ENCODE data around the gene DMD. TPM values are rescaled to one million over a fixed set of nuclear protein-coding genes. Genes with fewer than 3 reads are reported as not detected.

DMD gene
- total RNA-seq, 1 donor from 2014 or later: 22.2 TPM

DNA sequence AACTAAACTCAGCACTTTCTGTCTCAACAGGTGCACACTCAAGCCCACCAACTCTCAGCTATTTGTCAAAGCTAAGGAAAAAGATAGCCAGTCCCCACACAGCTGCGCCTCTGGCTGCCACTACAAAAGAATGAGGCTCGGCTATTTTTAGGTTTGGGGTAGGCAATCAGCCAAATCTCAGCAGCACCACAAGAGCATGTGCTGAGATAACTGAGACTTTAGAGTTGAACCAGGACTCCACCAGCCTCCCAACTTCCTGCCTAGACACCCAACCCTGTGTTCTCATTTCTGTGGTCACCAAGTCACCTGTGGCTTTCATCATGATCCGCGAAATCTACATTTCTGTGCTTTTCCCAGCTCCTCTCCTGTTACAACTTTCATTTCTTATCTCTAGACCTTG, 28.0 kb downstream of the DMD start:
- no peaks in the 10 kb centered on the region for H3K79me2 ChIP-seq (ENCODE audit: insufficient read depth, low read length)
- FAIRE-seq (no peak), DNase-seq (ENCODE audit: low read depth) (peak; percentile 8)
- H2AFZ ChIP-seq (ENCODE audit: low read depth, low read length): no peak overlapping the region
- no peaks in the 10 kb centered on the region for H3K27me3 ChIP-seq (ENCODE audit: insufficient read depth, low read length)
- peak overlapping the region; percentile 19 for H3K4me2 ChIP-seq (ENCODE audit: low read length)
- peaks cover 7% of the 10 kb centered on the region for H3K4me1 Mint-ChIP-seq (ENCODE audit: low read depth, unreplicated experiment)
- H3K27me3 Mint-ChIP-seq (ENCODE audit: low read depth, unreplicated experiment): no peaks in the 10 kb centered on the region
- no peaks in the 10 kb centered on the region for H3K9me3 ChIP-seq (ENCODE audit: insufficient read depth, low read depth, low read length)
- H3K27ac Mint-ChIP-seq (ENCODE audit: unreplicated experiment): no peak overlapping the region
- H3K36me3 Mint-ChIP-seq (ENCODE audit: low read depth, unreplicated experiment): no peaks in the 10 kb centered on the region
- H3K9me3 Mint-ChIP-seq (ENCODE audit: unreplicated experiment): no peaks in the 10 kb centered on the region
- no peaks in the 10 kb centered on the region for H4K20me1 ChIP-seq (ENCODE audit: insufficient read depth, low read length)
- no peak overlapping the region for H3K9ac ChIP-seq (ENCODE audit: low read length)
- no peak overlapping the region for H3K4me3 Mint-ChIP-seq (ENCODE audit: unreplicated experiment)
- no peaks in the 10 kb centered on the region for H3K36me3 ChIP-seq (ENCODE audit: insufficient read depth, low read length)
- H3K27ac ChIP-seq (ENCODE audit: low read depth, low read length): no peak overlapping the region
- no peaks in the 10 kb centered on the region for H3K4me1 ChIP-seq (ENCODE audit: insufficient read depth, low read length)
- H3K4me3 ChIP-seq (ENCODE audit: insufficient read depth, low read depth, low read length): no peak overlapping the region
- TF ChIP-seq, protein P1, sequence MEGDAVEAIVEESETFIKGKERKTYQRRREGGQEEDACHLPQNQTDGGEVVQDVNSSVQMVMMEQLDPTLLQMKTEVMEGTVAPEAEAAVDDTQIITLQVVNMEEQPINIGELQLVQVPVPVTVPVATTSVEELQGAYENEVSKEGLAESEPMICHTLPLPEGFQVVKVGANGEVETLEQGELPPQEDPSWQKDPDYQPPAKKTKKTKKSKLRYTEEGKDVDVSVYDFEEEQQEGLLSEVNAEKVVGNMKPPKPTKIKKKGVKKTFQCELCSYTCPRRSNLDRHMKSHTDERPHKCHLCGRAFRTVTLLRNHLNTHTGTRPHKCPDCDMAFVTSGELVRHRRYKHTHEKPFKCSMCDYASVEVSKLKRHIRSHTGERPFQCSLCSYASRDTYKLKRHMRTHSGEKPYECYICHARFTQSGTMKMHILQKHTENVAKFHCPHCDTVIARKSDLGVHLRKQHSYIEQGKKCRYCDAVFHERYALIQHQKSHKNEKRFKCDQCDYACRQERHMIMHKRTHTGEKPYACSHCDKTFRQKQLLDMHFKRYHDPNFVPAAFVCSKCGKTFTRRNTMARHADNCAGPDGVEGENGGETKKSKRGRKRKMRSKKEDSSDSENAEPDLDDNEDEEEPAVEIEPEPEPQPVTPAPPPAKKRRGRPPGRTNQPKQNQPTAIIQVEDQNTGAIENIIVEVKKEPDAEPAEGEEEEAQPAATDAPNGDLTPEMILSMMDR (IDR thresholded peaks at IDR 0.05; ENCODE audit: insufficient read depth, low read depth, low read length): no peak
- TF ChIP-seq EZH2 (IDR thresholded peaks at IDR 0.05; ENCODE audit: insufficient read depth, low read length): no peak

DNA sequence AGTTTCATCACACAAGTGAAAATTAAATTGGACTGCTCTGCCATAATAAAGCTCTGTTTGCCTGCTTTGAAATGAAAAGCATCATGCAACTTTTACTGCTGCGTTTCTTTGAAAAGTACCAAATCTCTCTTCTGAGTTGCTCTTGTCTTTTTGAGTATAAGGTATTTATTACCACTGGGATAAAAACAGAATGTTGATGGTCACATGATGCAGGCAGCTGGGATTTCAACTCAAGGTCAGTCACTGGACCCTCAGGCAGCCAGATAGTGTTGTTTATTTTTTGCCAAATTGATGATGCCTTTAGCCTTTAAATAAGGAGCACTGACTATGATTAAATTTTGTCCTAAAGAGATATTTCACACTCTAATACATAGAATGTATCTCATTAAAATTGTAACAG, 32.7 kb downstream of the DMD start:
- Histone ChIP-seq H3K27me3 (ENCODE audit: insufficient read depth, low read length) (no peaks in the 10 kb centered on the region), H3K9me3 (ENCODE audit: insufficient read depth, low read depth, low read length) (no peaks in the 10 kb centered on the region), H4K20me1 (ENCODE audit: insufficient read depth, low read length) (no peaks in the 10 kb centered on the region), H3K27ac (ENCODE audit: low read depth, low read length) (no peak overlapping the region), H3K4me1 (ENCODE audit: insufficient read depth, low read length) (no peaks in the 10 kb centered on the region), H3K9ac (ENCODE audit: low read length) (no peak overlapping the region), H2AFZ (ENCODE audit: low read depth, low read length) (no peak overlapping the region), H3K36me3 (ENCODE audit: insufficient read depth, low read length) (no peaks in the 10 kb centered on the region), H3K4me3 (ENCODE audit: insufficient read depth, low read depth, low read length) (no peak overlapping the region), H3K4me2 (ENCODE audit: low read length) (no peak overlapping the region), H3K79me2 (ENCODE audit: insufficient read depth, low read length) (no peaks in the 10 kb centered on the region)
- Mint-ChIP-seq H3K27ac (ENCODE audit: unreplicated experiment) (no peak overlapping the region), H3K36me3 (ENCODE audit: low read depth, unreplicated experiment) (no peaks in the 10 kb centered on the region), H3K27me3 (ENCODE audit: low read depth, unreplicated experiment) (no peaks in the 10 kb centered on the region), H3K4me1 (ENCODE audit: low read depth, unreplicated experiment) (peaks cover 5% of the 10 kb centered on the region), H3K9me3 (ENCODE audit: unreplicated experiment) (peaks cover 1% of the 10 kb centered on the region), H3K4me3 (ENCODE audit: unreplicated experiment) (no peak overlapping the region)
- FAIRE-seq (peak; percentile 73), DNase-seq (ENCODE audit: low read depth) (no peak)
- TF ChIP-seq, protein P1 (IDR thresholded peaks at IDR 0.05; ENCODE audit: insufficient read depth, low read depth, low read length): no peak
- TF ChIP-seq EZH2 (IDR thresholded peaks at IDR 0.05; ENCODE audit: insufficient read depth, low read length): no peak

DNA sequence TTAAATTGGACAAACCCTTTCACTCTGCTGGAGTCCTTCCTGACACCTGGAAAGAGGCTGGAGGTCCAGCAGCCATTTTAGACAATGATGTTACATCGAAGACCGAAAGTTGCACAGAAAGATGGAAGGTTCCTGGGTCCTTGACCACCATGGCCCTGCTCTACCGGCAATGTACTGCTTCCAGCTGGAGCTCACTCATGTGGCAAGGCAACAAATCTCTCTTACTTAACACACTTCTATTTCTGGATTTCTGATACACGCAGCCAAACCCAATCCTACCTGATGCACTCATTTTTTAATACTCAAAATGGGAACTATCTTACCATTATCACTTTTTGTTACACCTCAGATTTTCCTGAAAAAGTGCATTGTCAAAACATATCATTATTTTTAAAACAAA, 33.1 kb downstream of the DMD start:
- Histone ChIP-seq H3K9ac (ENCODE audit: low read length) (no peak overlapping the region), H3K36me3 (ENCODE audit: insufficient read depth, low read length) (no peaks in the 10 kb centered on the region), H3K9me3 (ENCODE audit: insufficient read depth, low read depth, low read length) (no peaks in the 10 kb centered on the region), H3K4me3 (ENCODE audit: insufficient read depth, low read depth, low read length) (no peak overlapping the region), H2AFZ (ENCODE audit: low read depth, low read length) (no peak overlapping the region), H3K27me3 (ENCODE audit: insufficient read depth, low read length) (no peaks in the 10 kb centered on the region), H3K27ac (ENCODE audit: low read depth, low read length) (no peak overlapping the region), H3K79me2 (ENCODE audit: insufficient read depth, low read length) (no peaks in the 10 kb centered on the region), H3K4me2 (ENCODE audit: low read length) (no peak overlapping the region), H3K4me1 (ENCODE audit: insufficient read depth, low read length) (no peaks in the 10 kb centered on the region), H4K20me1 (ENCODE audit: insufficient read depth, low read length) (no peaks in the 10 kb centered on the region)
- FAIRE-seq: no peak
- Mint-ChIP-seq H3K27me3 (ENCODE audit: low read depth, unreplicated experiment) (no peaks in the 10 kb centered on the region), H3K36me3 (ENCODE audit: low read depth, unreplicated experiment) (no peaks in the 10 kb centered on the region), H3K9me3 (ENCODE audit: unreplicated experiment) (peaks cover 1% of the 10 kb centered on the region), H3K4me3 (ENCODE audit: unreplicated experiment) (no peak overlapping the region), H3K27ac (ENCODE audit: unreplicated experiment) (no peak overlapping the region), H3K4me1 (ENCODE audit: low read depth, unreplicated experiment) (peaks cover under 1% of the 10 kb centered on the region)
- TF ChIP-seq, protein P1 (IDR thresholded peaks at IDR 0.05; ENCODE audit: insufficient read depth, low read depth, low read length): no peak
- no peak for TF ChIP-seq EZH2 (IDR thresholded peaks at IDR 0.05; ENCODE audit: insufficient read depth, low read length)
- DNase-seq (ENCODE audit: low read depth): no peak

Measured in astrocyte (in vitro differentiated cells and primary cell).